WI38 (cell line): ENCODE measurements around the gene ARL5B.

Source experiments
- H3K4me3 ChIP-seq: 2 replicates; pipeline ENCODE4 v1.5.1; 2011; ENCODE audit warnings: low read depth, mild to moderate bottlenecking, control low read depth, low read length
- TF ChIP-seq, protein P1 (sequence below): IDR thresholded peaks from 2 replicates; pipeline ENCODE4 v1.5.1; 2012; ENCODE audit warnings: low read depth, mild to moderate bottlenecking, control low read depth, low read length

The ARL5B gene

DNA sequence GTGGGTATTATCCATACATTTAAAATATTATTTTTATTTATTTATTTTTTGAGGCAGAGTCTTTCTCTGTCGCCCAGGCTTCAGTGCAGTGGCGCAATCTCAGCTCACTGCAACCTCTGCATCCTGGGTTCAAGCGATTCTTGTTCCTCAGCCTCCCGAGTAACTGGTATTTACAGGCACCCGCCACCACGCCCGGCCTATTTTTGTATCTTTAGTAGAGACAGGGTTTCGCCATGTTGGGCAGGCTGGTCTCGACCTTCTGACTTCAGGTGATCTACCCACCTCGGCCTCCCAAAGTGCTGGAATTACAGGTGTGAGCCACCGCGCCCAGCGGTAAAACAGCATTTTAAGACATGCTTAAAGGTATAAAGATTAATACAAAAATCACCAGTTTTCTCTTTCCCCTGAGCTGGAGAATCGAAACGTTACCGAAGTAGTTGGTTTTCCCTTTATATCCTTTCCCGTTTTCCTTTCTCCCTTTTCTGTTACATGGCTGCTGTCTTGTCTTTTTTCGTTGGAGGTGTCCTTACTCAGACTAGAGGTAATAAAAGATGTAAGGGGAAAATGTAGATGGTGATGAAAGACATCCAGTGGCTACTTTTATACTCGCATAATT is 1.7 kb downstream of the ARL5B start:
- TF ChIP-seq, protein P1, sequence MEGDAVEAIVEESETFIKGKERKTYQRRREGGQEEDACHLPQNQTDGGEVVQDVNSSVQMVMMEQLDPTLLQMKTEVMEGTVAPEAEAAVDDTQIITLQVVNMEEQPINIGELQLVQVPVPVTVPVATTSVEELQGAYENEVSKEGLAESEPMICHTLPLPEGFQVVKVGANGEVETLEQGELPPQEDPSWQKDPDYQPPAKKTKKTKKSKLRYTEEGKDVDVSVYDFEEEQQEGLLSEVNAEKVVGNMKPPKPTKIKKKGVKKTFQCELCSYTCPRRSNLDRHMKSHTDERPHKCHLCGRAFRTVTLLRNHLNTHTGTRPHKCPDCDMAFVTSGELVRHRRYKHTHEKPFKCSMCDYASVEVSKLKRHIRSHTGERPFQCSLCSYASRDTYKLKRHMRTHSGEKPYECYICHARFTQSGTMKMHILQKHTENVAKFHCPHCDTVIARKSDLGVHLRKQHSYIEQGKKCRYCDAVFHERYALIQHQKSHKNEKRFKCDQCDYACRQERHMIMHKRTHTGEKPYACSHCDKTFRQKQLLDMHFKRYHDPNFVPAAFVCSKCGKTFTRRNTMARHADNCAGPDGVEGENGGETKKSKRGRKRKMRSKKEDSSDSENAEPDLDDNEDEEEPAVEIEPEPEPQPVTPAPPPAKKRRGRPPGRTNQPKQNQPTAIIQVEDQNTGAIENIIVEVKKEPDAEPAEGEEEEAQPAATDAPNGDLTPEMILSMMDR, result no peak
- peak overlapping the region; percentile 81 for H3K4me3 ChIP-seq

DNA sequence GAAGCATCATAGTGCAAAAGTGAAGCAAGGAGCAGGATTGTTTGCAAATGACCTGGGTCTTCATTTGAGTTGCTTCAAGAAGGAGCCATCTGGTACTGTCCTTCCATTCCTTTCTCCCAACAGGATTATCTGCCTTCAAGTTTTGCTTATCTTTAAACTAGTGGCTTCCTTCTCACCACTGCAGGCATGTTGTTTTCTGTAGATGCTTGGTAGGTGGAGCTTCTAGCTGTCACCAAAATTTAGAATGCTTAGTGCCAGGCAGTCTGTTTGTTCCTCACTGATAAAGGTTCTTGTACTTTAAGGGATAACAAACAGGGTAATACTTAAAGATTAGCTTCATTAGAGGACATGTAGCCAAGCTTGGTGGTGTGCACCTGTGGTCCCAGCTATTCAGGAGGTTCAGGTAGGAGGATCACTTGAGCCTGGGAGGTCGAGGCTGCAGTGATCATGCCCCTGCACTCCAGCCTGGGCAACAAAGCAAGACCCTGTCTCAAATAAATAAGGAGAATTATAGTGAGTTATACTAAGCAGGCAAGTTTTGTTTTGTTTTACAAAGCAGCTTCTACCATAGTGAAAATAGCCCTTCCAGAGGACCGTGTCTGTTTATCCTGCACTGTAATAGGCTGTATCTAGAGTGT is 5.7 kb downstream of the ARL5B start:
- TF ChIP-seq, protein P1, result no peak
- H3K4me3 ChIP-seq, result peak overlapping the region; percentile 12; the same call in 1 of the 2 replicates

DNA sequence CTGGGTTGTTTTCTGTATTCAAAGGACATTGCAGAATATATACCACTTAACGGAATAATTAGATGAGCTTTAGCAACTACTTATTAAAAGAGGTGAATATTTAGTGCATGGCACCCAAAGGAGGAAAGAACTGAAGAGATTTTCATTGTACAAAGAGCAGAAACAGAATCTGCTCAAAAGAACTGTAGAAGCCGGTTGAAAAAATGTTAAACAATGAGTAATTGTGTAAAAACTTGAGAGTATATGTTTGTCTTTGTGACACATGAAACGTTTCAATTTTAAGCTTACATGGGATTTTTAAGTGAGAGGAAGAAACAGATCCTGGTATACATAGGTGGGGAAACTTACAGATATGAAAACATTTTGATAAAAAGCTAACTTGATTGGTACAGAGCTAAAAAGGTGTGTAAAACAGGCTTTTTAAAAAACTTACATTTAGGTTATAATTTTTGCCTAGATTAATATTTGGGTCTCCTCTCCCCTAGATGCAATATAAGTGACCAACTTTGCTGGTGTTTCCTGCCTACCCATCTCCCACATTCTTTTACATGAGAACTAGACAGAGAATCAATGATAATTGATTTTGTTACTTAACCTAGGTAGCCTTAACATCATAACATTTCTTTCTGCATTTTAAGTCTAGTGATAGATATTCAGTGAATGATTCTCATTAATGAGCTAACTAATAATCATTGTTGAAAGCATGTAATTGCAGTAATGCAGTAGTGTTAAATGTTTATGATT is 6.8 kb downstream of the ARL5B start:
- TF ChIP-seq, protein P1, result no peak
- no peak overlapping the region; the same call in 1 of the 2 replicates for H3K4me3 ChIP-seq

DNA sequence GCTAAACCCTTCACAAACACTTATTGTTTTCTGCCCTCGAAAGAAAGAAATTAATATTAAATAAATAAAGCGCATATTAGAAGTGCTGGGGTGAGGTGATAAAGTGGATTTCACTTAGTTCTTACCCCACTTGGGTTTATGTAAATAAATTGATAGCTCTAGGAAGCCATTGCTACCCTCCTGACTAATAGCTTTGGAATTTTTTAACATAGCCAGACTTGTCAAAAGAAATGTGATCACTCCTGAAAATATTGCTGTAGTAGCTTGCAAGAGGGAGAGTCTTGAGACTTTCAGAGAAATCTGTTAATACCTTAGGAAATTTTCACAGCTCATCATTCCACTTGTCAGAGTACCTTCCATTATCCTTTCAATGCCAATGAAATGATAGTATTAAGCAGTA is 7.6 kb downstream of the ARL5B start:
- no peak overlapping the region; the same call in 1 of the 2 replicates for H3K4me3 ChIP-seq
- TF ChIP-seq, protein P1, result no peak

DNA sequence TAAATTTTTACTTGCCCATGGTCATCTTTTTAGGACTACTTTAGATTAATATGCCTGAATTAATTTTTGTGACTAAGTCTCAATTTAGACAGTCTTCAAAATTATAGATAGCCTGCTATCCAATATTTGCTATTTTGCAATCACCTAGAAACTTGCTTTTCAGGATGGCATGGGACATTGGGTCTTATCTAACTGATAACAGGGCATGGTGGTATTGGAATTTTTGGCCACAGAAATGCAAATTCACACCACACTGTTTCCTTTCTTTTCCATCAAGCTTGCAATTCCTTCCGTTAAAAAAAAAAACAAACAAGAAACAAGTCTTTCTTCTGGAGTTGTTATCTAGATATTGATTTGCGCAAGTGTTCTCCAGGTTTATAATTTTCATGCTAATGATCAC is 8.8 kb downstream of the ARL5B start:
- TF ChIP-seq, protein P1, result no peak
- H3K4me3 ChIP-seq, result no peak overlapping the region

DNA sequence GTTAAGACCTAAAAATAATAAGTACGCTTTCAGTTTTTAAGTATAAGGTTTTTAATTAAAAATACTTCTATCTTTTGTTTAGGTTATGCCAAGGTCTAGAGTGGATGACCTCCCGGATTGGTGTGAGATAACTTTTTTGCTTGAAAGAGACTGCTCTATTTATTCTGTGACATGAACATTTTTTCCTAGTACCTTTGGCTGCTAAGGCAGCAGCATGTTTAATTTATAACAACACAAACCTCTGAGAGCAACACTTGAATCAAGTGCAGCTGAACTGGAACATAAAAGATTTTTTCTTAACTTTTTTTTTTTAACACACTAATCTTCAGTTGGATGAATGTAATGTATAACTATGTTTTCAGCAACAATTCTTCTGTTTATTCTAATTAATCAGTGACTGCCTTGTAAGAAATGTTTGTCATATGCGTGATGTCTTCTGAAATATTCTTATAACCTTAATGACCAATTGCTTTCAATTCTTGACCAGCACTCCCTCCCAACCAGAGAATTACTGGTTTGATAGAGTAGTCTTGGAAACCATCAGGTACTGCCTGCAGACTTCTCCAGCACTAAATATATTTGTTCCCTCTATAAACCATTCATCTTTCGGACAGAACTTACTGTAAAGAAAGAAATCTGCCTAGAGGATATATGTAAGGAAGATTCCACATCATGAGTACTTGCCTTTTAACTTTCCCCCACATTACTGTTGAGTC is 16.0 kb downstream of the ARL5B start:
- H3K4me3 ChIP-seq, result no peak overlapping the region
- TF ChIP-seq, protein P1, result no peak
